Measurements from ENCODE around the gene SPRED1. TPM values are rescaled to one million over a fixed set of nuclear protein-coding genes. Genes with fewer than 3 reads are reported as not detected.

The SPRED1 gene
- total and polyA plus RNA-seq, 2 donors (not counting 1 experiment from before 2014, with no cell fraction given) = 0.09 to 2.1 TPM

DNA sequence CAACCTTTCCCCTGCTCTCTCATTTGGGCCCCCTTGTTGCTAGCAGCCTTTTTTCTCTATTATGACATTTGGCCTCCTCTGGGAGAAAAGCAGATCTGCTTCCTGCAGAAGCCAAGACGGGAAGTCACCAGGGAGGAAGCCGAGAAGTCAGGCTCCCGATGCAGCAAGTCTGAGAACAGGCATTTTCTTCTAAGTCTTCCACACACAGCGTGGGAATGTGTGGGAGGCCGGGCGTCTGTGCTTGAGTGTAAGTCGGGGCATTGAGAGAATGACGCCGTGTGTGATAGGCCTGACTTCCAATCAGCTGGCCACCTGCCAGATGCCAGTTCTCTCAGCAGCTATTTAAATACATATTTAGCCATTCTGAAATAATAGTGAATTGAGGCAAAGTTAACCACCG is 125.5 kb downstream of the SPRED1 start:
- intact Hi-C loops (cut with micrococcal nuclease) = no loop called here
- H3K27me3 Mint-ChIP-seq = peaks cover 37% of the 10 kb centered on the region

DNA sequence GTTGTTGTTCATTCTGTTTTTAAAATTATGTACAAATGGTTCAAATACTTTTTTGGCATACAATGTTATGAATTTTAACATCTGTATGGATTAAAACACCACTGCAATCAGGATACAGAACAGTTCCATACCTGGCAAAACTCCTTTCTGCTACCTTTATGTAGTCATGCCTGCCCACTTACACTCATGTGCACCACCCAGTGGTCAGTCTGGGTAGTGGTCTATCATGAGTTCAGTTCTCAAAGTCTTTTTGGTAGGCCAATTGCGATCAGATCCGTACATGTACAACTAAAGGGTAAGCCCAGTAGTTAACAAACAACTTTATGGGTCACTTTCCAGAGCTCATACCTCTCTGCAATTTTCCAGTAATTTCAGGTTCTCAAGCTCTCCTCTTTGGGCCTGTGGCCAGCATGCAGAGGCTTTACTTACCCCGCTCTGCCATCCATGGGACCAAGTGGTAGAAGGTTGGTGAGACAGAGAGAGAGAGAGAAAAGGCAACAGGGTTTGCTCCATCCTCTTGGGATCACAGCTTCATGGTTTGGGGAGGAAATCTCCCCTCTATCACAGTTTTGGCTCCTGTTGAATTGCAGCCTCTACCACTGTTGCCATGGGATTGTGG is 137.4 kb downstream of the SPRED1 start:
- Histone ChIP-seq H3K9me3 (ENCODE audit: control extremely low read depth in 1 of 3, control insufficient read depth in 2 of 3, insufficient read depth in 1 of 3, low read length in 2 of 3) (no peaks in the 10 kb centered on the region), H3K4me1 (ENCODE audit: control insufficient read depth in 2 of 2, insufficient read depth in 2 of 2, low read length in 2 of 2) (no peaks in the 10 kb centered on the region), H3K4me2 (replicated peaks; ENCODE audit: low read depth, low read length, poor library complexity, severe bottlenecking) (no peak overlapping the region), H3K27ac (ENCODE audit: low read length in 2 of 2) (no peak overlapping the region), H2AFZ (ENCODE audit: insufficient read depth, low read depth, low read length, poor library complexity, severe bottlenecking) (no peak overlapping the region), H3K27me3 (replicated peaks in 1 of 4; ENCODE audit: control extremely low read depth in 1 of 4, control insufficient read depth in 3 of 4, insufficient read depth in 4 of 4, low read length in 3 of 4) (peaks cover 0 to 6% (median under 1%) of the 10 kb centered on the region in 4 experiments), H3K36me3 (replicated peaks in 1 of 2; ENCODE audit: control extremely low read depth in 1 of 2, control insufficient read depth in 1 of 2, extremely low read depth in 1 of 2, insufficient read depth in 2 of 2, low read length in 1 of 2) (no peaks in the 10 kb centered on the region), H3K9ac (ENCODE audit: low read length) (no peak overlapping the region), H4K20me1 (ENCODE audit: control insufficient read depth, insufficient read depth, low read length, poor library complexity, severe bottlenecking) (no peaks in the 10 kb centered on the region), H3K79me2 (ENCODE audit: control insufficient read depth, insufficient read depth, low read length) (no peaks in the 10 kb centered on the region), H3K4me3 (ENCODE audit: control extremely low read depth in 1 of 5, extremely low read depth in 1 of 5, insufficient read depth in 1 of 5, low read depth in 2 of 5, low read length in 4 of 5) (no peak overlapping the region)
- ATAC-seq (ENCODE audit: low read depth) (peak; percentile 56), DNase-seq (peak; percentile 58)
- TF ChIP-seq, protein P1, sequence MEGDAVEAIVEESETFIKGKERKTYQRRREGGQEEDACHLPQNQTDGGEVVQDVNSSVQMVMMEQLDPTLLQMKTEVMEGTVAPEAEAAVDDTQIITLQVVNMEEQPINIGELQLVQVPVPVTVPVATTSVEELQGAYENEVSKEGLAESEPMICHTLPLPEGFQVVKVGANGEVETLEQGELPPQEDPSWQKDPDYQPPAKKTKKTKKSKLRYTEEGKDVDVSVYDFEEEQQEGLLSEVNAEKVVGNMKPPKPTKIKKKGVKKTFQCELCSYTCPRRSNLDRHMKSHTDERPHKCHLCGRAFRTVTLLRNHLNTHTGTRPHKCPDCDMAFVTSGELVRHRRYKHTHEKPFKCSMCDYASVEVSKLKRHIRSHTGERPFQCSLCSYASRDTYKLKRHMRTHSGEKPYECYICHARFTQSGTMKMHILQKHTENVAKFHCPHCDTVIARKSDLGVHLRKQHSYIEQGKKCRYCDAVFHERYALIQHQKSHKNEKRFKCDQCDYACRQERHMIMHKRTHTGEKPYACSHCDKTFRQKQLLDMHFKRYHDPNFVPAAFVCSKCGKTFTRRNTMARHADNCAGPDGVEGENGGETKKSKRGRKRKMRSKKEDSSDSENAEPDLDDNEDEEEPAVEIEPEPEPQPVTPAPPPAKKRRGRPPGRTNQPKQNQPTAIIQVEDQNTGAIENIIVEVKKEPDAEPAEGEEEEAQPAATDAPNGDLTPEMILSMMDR (IDR thresholded peaks at IDR 0.05) = peak; percentile 95
- TF ChIP-seq EZH2 (IDR thresholded peaks at IDR 0.05; ENCODE audit: borderline replicate concordance, insufficient read depth, low read depth, low read length, poor library complexity, severe bottlenecking) = no peak
- Mint-ChIP-seq H3K4me3 (no peak overlapping the region), H3K4me1 (no peaks in the 10 kb centered on the region), H3K9me3 (ENCODE audit: insufficient read depth) (no peaks in the 10 kb centered on the region), H3K27ac (no peak overlapping the region), H3K27me3 (peaks cover 23% of the 10 kb centered on the region)
- intact Hi-C loops (cut with micrococcal nuclease) = loop anchor here (1.0 kb wide), 1 partner anchor 395 kb away; no protein-coding TSS in a partner anchor
- CTCF ChIA-PET = interaction anchor here (1.4 to 4.7 kb wide), 3 partner anchors 13 to 394 kb away, joined by 3 to 33 read pairs (median 8); no protein-coding TSS in a partner anchor
- 92% methylated on average over 2 of the region's 3 CpGs for WGBS (ENCODE audit: insufficient coverage)
- POLR2A ChIA-PET = no interaction called here

More for the DNA sequence above, 125.5 kb downstream of the SPRED1 start:
- DNase-seq (no peak), ATAC-seq (ENCODE audit: low read depth) (no peak)
- H4K20me1 ChIP-seq (ENCODE audit: control insufficient read depth, insufficient read depth, low read length, poor library complexity, severe bottlenecking) = no peaks in the 10 kb centered on the region
- TF ChIP-seq EZH2 (IDR thresholded peaks at IDR 0.05; ENCODE audit: borderline replicate concordance, insufficient read depth, low read depth, low read length, poor library complexity, severe bottlenecking) = no peak
- TF ChIP-seq, protein P1 (IDR thresholded peaks at IDR 0.05) = no peak
- H3K9me3 ChIP-seq (ENCODE audit: control extremely low read depth in 1 of 3, control insufficient read depth in 2 of 3, insufficient read depth in 1 of 3, low read length in 2 of 3) = no peaks in the 10 kb centered on the region
- H3K9me3 Mint-ChIP-seq (ENCODE audit: insufficient read depth) = no peaks in the 10 kb centered on the region
- WGBS (ENCODE audit: insufficient coverage) = no CpG with 5 or more reads among the region's 10 CpGs
- POLR2A ChIA-PET = no interaction called here
- no peak overlapping the region for H3K27ac Mint-ChIP-seq
- H3K27ac ChIP-seq (ENCODE audit: low read length in 2 of 2) = no peak overlapping the region
- no peak overlapping the region for H3K4me3 Mint-ChIP-seq
- peaks cover 0 to 15% (median 4%) of the 10 kb centered on the region in 4 experiments for H3K27me3 ChIP-seq (replicated peaks in 1 of 4; ENCODE audit: control extremely low read depth in 1 of 4, control insufficient read depth in 3 of 4, insufficient read depth in 4 of 4, low read length in 3 of 4)
- H3K4me1 ChIP-seq (ENCODE audit: control insufficient read depth in 2 of 2, insufficient read depth in 2 of 2, low read length in 2 of 2) = no peaks in the 10 kb centered on the region
- H3K4me3 ChIP-seq (ENCODE audit: control extremely low read depth in 1 of 5, extremely low read depth in 1 of 5, insufficient read depth in 1 of 5, low read depth in 2 of 5, low read length in 4 of 5) = no peak overlapping the region
- H3K4me1 Mint-ChIP-seq = no peaks in the 10 kb centered on the region
- no peaks in the 10 kb centered on the region for H3K36me3 ChIP-seq (replicated peaks in 1 of 2; ENCODE audit: control extremely low read depth in 1 of 2, control insufficient read depth in 1 of 2, extremely low read depth in 1 of 2, insufficient read depth in 2 of 2, low read length in 1 of 2)
- CTCF ChIA-PET = interaction anchor here (3.1 kb wide), 1 partner anchor 11 kb away, joined by 8 read pairs; no protein-coding TSS in a partner anchor
- H2AFZ ChIP-seq (ENCODE audit: insufficient read depth, low read depth, low read length, poor library complexity, severe bottlenecking) = no peak overlapping the region
- H3K9ac ChIP-seq (ENCODE audit: low read length) = no peak overlapping the region
- H3K4me2 ChIP-seq (replicated peaks; ENCODE audit: low read depth, low read length, poor library complexity, severe bottlenecking) = no peak overlapping the region
- H3K79me2 ChIP-seq (ENCODE audit: control insufficient read depth, insufficient read depth, low read length) = no peaks in the 10 kb centered on the region
